SK-N-SH (cell line): Measurements from ENCODE around the gene GRM7.

Source experiments
- CTCF ChIP-seq: fragments of 200-600 bp; sonication (generic); IDR thresholded peaks from 2 replicates; pipeline ENCODE4 v1.6.1; 2017; ENCODE audit warnings: antibody characterized with exemption, mild to moderate bottlenecking, moderate library complexity
- EP300 ChIP-seq, 2 experiments: IDR thresholded peaks; 2 replicates each; pipeline versions ENCODE4 v1.4.0 to v1.6.1; 2012; ENCODE audit warnings: borderline replicate concordance in 1 of 2, low read depth in 1 of 2, low read length in 1 of 2
- EZH2phosphoT487 ChIP-seq: fragments of 200-600 bp; sonication (generic); IDR thresholded peaks from 2 replicates; pipeline ENCODE4 v1.6.1; 2017; ENCODE audit warnings: low read depth, mixed run types, mild to moderate bottlenecking, antibody characterized with exemption, moderate library complexity, borderline replicate concordance
- FOXJ3 ChIP-seq: sonication (generic); formaldehyde crosslinking; IDR thresholded peaks from 2 replicates; pipeline ENCODE4 v1.5.1; 2020; ENCODE audit warnings: mild to moderate bottlenecking, missing genetic modification reagents
- TF ChIP-seq, protein P1 (sequence below): IDR thresholded peaks from 2 replicates; pipeline ENCODE4 v1.6.1; 2012; ENCODE audit warnings: mild to moderate bottlenecking, low read depth, low read length, moderate library complexity

DNA sequence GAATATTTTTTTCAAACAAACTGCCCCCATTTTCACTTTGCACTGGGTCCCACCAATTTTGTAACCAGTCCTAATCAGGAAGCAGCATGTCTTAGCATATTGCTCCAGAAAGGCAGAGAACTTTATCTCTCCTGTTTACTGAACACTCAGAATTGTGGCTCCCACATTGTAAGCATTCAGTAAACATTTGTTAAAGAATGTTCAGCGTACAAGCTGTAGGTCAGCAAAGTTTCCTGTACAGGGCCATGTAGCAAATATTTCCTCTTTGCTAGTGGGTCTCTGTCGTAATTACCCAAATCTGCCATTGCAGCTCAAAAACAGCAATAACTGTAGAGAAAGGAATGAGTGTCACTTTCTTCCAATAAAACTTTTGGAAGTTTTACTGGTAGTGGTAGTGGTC is 393.3 kb downstream of the GRM7 start:
- no peak for TF ChIP-seq EZH2phosphoT487
- TF ChIP-seq FOXJ3 (CRISPR knock-in tag), result no peak
- TF ChIP-seq CTCF, result no peak
- TF ChIP-seq, protein P1, sequence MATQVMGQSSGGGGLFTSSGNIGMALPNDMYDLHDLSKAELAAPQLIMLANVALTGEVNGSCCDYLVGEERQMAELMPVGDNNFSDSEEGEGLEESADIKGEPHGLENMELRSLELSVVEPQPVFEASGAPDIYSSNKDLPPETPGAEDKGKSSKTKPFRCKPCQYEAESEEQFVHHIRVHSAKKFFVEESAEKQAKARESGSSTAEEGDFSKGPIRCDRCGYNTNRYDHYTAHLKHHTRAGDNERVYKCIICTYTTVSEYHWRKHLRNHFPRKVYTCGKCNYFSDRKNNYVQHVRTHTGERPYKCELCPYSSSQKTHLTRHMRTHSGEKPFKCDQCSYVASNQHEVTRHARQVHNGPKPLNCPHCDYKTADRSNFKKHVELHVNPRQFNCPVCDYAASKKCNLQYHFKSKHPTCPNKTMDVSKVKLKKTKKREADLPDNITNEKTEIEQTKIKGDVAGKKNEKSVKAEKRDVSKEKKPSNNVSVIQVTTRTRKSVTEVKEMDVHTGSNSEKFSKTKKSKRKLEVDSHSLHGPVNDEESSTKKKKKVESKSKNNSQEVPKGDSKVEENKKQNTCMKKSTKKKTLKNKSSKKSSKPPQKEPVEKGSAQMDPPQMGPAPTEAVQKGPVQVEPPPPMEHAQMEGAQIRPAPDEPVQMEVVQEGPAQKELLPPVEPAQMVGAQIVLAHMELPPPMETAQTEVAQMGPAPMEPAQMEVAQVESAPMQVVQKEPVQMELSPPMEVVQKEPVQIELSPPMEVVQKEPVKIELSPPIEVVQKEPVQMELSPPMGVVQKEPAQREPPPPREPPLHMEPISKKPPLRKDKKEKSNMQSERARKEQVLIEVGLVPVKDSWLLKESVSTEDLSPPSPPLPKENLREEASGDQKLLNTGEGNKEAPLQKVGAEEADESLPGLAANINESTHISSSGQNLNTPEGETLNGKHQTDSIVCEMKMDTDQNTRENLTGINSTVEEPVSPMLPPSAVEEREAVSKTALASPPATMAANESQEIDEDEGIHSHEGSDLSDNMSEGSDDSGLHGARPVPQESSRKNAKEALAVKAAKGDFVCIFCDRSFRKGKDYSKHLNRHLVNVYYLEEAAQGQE, result no peak
- no peak for TF ChIP-seq EP300 (IDR thresholded peaks at IDR 0.05; ENCODE audit: borderline replicate concordance in 1 of 2, low read depth in 1 of 2, low read length in 1 of 2)
